NOMO-1 (cell line): ENCODE results near the gene RERE.

ENCODE experiments used
- DNase-seq, 2 experiments: peaks; one replicate each; lab custom pipeline; 2025; ENCODE audit not compliant: unreplicated experiment in 2 of 2; lab: John Stamatoyannopoulos, UW

RERE gene

GRCh38 chr1:8589571-8589970 is 227.9 kb downstream of the RERE start:
- DNase-seq = no peak

GRCh38 chr1:8587784-8588183 is 229.7 kb downstream of the RERE start:
- DNase-seq = no peak

GRCh38 chr1:8586438-8586837 is 231.0 kb downstream of the RERE start:
- DNase-seq = no peak

- no peak for DNase-seq
These were observed 233.1 kb downstream of the RERE start for GRCh38 chr1:8584316-8584715.

GRCh38 chr1:8583031-8583430 is 234.4 kb downstream of the RERE start:
- DNase-seq = no peak

GRCh38 chr1:8580566-8580965 is 236.9 kb downstream of the RERE start:
- DNase-seq = no peak

GRCh38 chr1:8578936-8579335 is 238.5 kb downstream of the RERE start:
- DNase-seq = no peak

- no peak for DNase-seq
These were observed 239.1 kb downstream of the RERE start for GRCh38 chr1:8578132-8578877.

- no peak for DNase-seq
These were observed 242.5 kb downstream of the RERE start for GRCh38 chr1:8574985-8575384.

GRCh38 chr1:8572106-8572505 is 245.3 kb downstream of the RERE start:
- no peak for DNase-seq

GRCh38 chr1:8571200-8571984 is 246.0 kb downstream of the RERE start:
- DNase-seq = no peak

GRCh38 chr1:8570465-8570864 is 247.0 kb downstream of the RERE start:
- no peak for DNase-seq

GRCh38 chr1:8569242-8569641 is 248.2 kb downstream of the RERE start:
- DNase-seq = no peak

GRCh38 chr1:8568837-8569236 is 248.6 kb downstream of the RERE start:
- DNase-seq = no peak

- DNase-seq = no peak
These were observed 250.3 kb downstream of the RERE start for GRCh38 chr1:8567146-8567545.

- DNase-seq = no peak
These were observed 251.6 kb downstream of the RERE start for GRCh38 chr1:8565802-8566201.

GRCh38 chr1:8563944-8564537 is 253.4 kb downstream of the RERE start:
- DNase-seq = no peak

- DNase-seq = no peak
These were observed 254.3 kb downstream of the RERE start for GRCh38 chr1:8562881-8563865.

GRCh38 chr1:8562222-8562621 is 255.2 kb downstream of the RERE start:
- DNase-seq = no peak
